Measurements from ENCODE around the gene CRTC3.

Gene CRTC3

GRCh38 chr15:90529371-90530249 is at the start of gene CRTC3:
Gene CRTC3 (plus strand): TSS chr15:90529923. CDS start chr15:90530072, 149 bp downstream.
- in situ Hi-C loops (cut with HindIII; ENCODE audit: low sequenced_read_pairs): no loop called here

GRCh38 chr15:90481023-90481422 is 48.7 kb upstream of the CRTC3 start:
- in situ Hi-C loops (cut with HindIII; ENCODE audit: low sequenced_read_pairs): no loop called here

- in situ Hi-C loops (cut with HindIII; ENCODE audit: low sequenced_read_pairs): no loop called here
These were observed 47.4 kb upstream of the CRTC3 start for GRCh38 chr15:90482124-90483011.

GRCh38 chr15:90483012-90483307 is 46.8 kb upstream of the CRTC3 start:
- in situ Hi-C loops (cut with HindIII; ENCODE audit: low sequenced_read_pairs): no loop called here

GRCh38 chr15:90483637-90484036 is 46.1 kb upstream of the CRTC3 start:
- in situ Hi-C loops (cut with HindIII; ENCODE audit: low sequenced_read_pairs): no loop called here

GRCh38 chr15:90487186-90487585 is 42.5 kb upstream of the CRTC3 start:
- in situ Hi-C loops (cut with HindIII; ENCODE audit: low sequenced_read_pairs): loop anchor here (5.0 kb wide), 1 partner anchor 35 kb away; no protein-coding TSS in a partner anchor

- in situ Hi-C loops (cut with HindIII; ENCODE audit: low sequenced_read_pairs): loop anchor here (5.0 kb wide), 1 partner anchor 37 kb away; no protein-coding TSS in a partner anchor
These were observed 40.2 kb upstream of the CRTC3 start for GRCh38 chr15:90489514-90489913.

- in situ Hi-C loops (cut with HindIII; ENCODE audit: low sequenced_read_pairs): loop anchor here (5.0 kb wide), 1 partner anchor 38 kb away; no protein-coding TSS in a partner anchor
These were observed 39.8 kb upstream of the CRTC3 start for GRCh38 chr15:90489944-90490343.

GRCh38 chr15:90493647-90494046 is 36.1 kb upstream of the CRTC3 start:
- in situ Hi-C loops (cut with HindIII; ENCODE audit: low sequenced_read_pairs): no loop called here

GRCh38 chr15:90495067-90495466 is 34.7 kb upstream of the CRTC3 start:
- in situ Hi-C loops (cut with HindIII; ENCODE audit: low sequenced_read_pairs): no loop called here

- in situ Hi-C loops (cut with HindIII; ENCODE audit: low sequenced_read_pairs): no loop called here
These were observed 32.9 kb upstream of the CRTC3 start for GRCh38 chr15:90496791-90497190.

- in situ Hi-C loops (cut with HindIII; ENCODE audit: low sequenced_read_pairs): no loop called here
These were observed 32.3 kb upstream of the CRTC3 start for GRCh38 chr15:90497376-90497775.

- in situ Hi-C loops (cut with HindIII; ENCODE audit: low sequenced_read_pairs): no loop called here
These were observed 31.8 kb upstream of the CRTC3 start for GRCh38 chr15:90497912-90498311.

GRCh38 chr15:90500171-90500570 is 29.6 kb upstream of the CRTC3 start:
- in situ Hi-C loops (cut with HindIII; ENCODE audit: low sequenced_read_pairs): no loop called here

- in situ Hi-C loops (cut with HindIII; ENCODE audit: low sequenced_read_pairs): no loop called here
These were observed 27.8 kb upstream of the CRTC3 start for GRCh38 chr15:90501898-90502297.

GRCh38 chr15:90510781-90511180 is 18.9 kb upstream of the CRTC3 start:
- in situ Hi-C loops (cut with HindIII; ENCODE audit: low sequenced_read_pairs): loop anchor here (5.0 kb wide), 1 partner anchor 102 kb away; no protein-coding TSS in a partner anchor

GRCh38 chr15:90511211-90511618 is 18.5 kb upstream of the CRTC3 start:
- in situ Hi-C loops (cut with HindIII; ENCODE audit: low sequenced_read_pairs): loop anchor here (5.0 kb wide), 1 partner anchor 101 kb away; no protein-coding TSS in a partner anchor

GRCh38 chr15:90512276-90512675 is 17.4 kb upstream of the CRTC3 start:
- in situ Hi-C loops (cut with HindIII; ENCODE audit: low sequenced_read_pairs): loop anchor here (5.0 kb wide), 1 partner anchor 100 kb away; no protein-coding TSS in a partner anchor

- in situ Hi-C loops (cut with HindIII; ENCODE audit: low sequenced_read_pairs): loop anchor here (5.0 kb wide), 1 partner anchor 99 kb away; no protein-coding TSS in a partner anchor
These were observed 16.7 kb upstream of the CRTC3 start for GRCh38 chr15:90512981-90513380.

- in situ Hi-C loops (cut with HindIII; ENCODE audit: low sequenced_read_pairs): loop anchor here (5.0 kb wide), 1 partner anchor 99 kb away; no protein-coding TSS in a partner anchor
These were observed 16.3 kb upstream of the CRTC3 start for GRCh38 chr15:90513448-90513847.

- in situ Hi-C loops (cut with HindIII; ENCODE audit: low sequenced_read_pairs): loop anchor here (5.0 kb wide), 1 partner anchor 98 kb away; no protein-coding TSS in a partner anchor
These were observed 15.8 kb upstream of the CRTC3 start for GRCh38 chr15:90513893-90514292.
